ENCODE results near the gene LMX1A. TPM values are rescaled to one million over a fixed set of nuclear protein-coding genes. Genes with fewer than 3 reads are reported as not detected.

The LMX1A gene
- total RNA-seq, 6 experiments from 2014 or later: not detected

- Mint-ChIP-seq H3K27ac (no peak overlapping the region), H3K4me1 (ENCODE audit: low read depth) (no peaks in the 10 kb centered on the region), H3K36me3 (ENCODE audit: low read depth) (no peaks in the 10 kb centered on the region), H3K4me3 (no peak overlapping the region), H3K27me3 (ENCODE audit: insufficient read depth) (peaks cover 4% of the 10 kb centered on the region; the same call in 1 of the 2 replicates), H3K9me3 (no peaks in the 10 kb centered on the region)
- TF ChIP-seq, protein P1, sequence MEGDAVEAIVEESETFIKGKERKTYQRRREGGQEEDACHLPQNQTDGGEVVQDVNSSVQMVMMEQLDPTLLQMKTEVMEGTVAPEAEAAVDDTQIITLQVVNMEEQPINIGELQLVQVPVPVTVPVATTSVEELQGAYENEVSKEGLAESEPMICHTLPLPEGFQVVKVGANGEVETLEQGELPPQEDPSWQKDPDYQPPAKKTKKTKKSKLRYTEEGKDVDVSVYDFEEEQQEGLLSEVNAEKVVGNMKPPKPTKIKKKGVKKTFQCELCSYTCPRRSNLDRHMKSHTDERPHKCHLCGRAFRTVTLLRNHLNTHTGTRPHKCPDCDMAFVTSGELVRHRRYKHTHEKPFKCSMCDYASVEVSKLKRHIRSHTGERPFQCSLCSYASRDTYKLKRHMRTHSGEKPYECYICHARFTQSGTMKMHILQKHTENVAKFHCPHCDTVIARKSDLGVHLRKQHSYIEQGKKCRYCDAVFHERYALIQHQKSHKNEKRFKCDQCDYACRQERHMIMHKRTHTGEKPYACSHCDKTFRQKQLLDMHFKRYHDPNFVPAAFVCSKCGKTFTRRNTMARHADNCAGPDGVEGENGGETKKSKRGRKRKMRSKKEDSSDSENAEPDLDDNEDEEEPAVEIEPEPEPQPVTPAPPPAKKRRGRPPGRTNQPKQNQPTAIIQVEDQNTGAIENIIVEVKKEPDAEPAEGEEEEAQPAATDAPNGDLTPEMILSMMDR (IDR thresholded peaks at IDR 0.05): no peak
- no peak for DNase-seq
Observed at GRCh38 chr1:165316153-165316772, 40.3 kb downstream of the LMX1A start.

- peaks cover 4% of the 10 kb centered on the region; the same call in 1 of the 2 replicates for H3K27me3 Mint-ChIP-seq (ENCODE audit: insufficient read depth)
- no peaks in the 10 kb centered on the region for H3K36me3 Mint-ChIP-seq (ENCODE audit: low read depth)
- DNase-seq: no peak
- TF ChIP-seq, protein P1 (IDR thresholded peaks at IDR 0.05): no peak
- H3K27ac Mint-ChIP-seq: no peak overlapping the region
- no peak overlapping the region for H3K4me3 Mint-ChIP-seq
- no peaks in the 10 kb centered on the region for H3K4me1 Mint-ChIP-seq (ENCODE audit: low read depth)
- no peaks in the 10 kb centered on the region for H3K9me3 Mint-ChIP-seq
Observed at GRCh38 chr1:165315481-165315880, 41.0 kb downstream of the LMX1A start.

DNA sequence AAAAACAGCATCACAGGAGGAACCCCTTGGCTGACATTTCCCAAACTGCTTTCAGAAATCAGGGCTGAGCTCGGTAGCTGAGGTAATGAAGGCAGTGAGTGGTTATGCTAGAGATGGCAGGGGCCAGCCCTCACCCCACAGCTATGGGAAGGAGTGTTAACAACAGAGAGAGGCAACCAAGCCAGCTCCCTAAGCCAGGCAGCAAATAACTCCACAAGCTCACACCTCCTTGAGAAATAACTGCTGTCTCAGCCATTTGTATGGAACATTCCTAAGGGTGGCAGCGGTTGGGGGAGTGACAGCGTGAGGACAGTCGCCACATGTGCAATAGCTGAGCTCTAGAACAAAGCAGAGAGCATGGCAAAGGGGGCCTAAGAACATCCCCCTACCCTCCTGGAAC lies 42.6 kb downstream of the LMX1A start:
- Mint-ChIP-seq H3K4me1 (ENCODE audit: low read depth) (no peaks in the 10 kb centered on the region), H3K36me3 (ENCODE audit: low read depth) (no peaks in the 10 kb centered on the region), H3K27me3 (ENCODE audit: insufficient read depth) (peaks cover 4% of the 10 kb centered on the region; the same call in 1 of the 2 replicates), H3K9me3 (no peaks in the 10 kb centered on the region; the same call in 1 of the 2 replicates), H3K4me3 (no peak overlapping the region), H3K27ac (no peak overlapping the region)
- TF ChIP-seq, protein P1 (IDR thresholded peaks at IDR 0.05): no peak
- DNase-seq: no peak

DNA sequence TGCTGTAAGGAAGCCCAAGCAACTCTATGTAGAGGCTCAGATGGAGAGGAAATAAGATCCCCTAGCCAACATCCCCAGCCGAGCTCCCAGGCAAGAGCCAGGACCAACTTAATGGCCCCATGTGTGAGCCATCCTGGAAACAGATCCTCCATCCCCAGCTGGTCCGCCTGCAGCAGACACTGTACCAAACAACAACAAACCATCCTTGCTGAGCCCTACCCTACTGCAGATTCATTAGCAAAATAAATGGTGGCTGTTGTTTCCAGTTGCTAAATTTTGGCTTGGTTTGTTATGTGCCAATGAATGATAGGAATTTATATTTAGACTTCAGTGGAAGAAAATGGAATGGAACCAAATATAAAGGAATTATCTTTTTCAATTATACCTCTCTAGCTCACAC lies 43.9 kb downstream of the LMX1A start:
- Mint-ChIP-seq H3K4me1 (ENCODE audit: low read depth) (no peaks in the 10 kb centered on the region), H3K36me3 (ENCODE audit: low read depth) (no peaks in the 10 kb centered on the region), H3K4me3 (no peak overlapping the region), H3K9me3 (no peaks in the 10 kb centered on the region; the same call in 1 of the 2 replicates), H3K27me3 (ENCODE audit: insufficient read depth) (peaks cover 4% of the 10 kb centered on the region; the same call in 1 of the 2 replicates), H3K27ac (no peak overlapping the region)
- TF ChIP-seq, protein P1 (IDR thresholded peaks at IDR 0.05): no peak
- DNase-seq: no peak

- Mint-ChIP-seq H3K4me3 (no peak overlapping the region), H3K27ac (no peak overlapping the region), H3K9me3 (peaks cover 5% of the 10 kb centered on the region), H3K36me3 (ENCODE audit: low read depth) (no peaks in the 10 kb centered on the region), H3K27me3 (ENCODE audit: insufficient read depth) (no peaks in the 10 kb centered on the region; the same call in 1 of the 2 replicates), H3K4me1 (ENCODE audit: low read depth) (no peaks in the 10 kb centered on the region)
- no peak for DNase-seq
- TF ChIP-seq, protein P1 (IDR thresholded peaks at IDR 0.05): no peak
Observed at GRCh38 chr1:165306543-165307434, 49.7 kb downstream of the LMX1A start.
